NCI-H748 (cell line): ENCODE measurements around the gene YIPF3.

Experiments
- DNase-seq: peaks from one replicate; lab custom pipeline; 2025; ENCODE audit not compliant: unreplicated experiment; lab: John Stamatoyannopoulos, UW

The YIPF3 gene

DNA sequence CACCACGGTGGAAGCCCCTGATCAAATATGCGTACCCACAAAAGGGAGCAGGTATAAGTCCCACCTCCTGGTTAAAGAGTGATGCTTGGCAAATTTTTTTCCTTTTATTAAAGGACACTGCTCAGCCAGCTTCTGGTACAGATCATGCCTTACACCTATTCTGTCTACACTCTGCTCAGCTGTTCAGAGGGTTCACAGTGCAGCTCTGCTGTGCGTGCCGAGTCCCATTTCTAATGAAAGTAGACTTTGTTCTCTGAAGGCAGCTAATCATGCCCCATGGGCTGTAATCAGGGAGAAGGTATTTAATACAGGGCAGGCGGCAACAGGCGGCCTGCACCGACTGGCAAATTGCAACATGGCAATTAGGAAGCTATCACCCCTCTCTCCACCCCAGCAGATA, 22.9 kb downstream of the YIPF3 start:
- DNase-seq, result no peak

DNA sequence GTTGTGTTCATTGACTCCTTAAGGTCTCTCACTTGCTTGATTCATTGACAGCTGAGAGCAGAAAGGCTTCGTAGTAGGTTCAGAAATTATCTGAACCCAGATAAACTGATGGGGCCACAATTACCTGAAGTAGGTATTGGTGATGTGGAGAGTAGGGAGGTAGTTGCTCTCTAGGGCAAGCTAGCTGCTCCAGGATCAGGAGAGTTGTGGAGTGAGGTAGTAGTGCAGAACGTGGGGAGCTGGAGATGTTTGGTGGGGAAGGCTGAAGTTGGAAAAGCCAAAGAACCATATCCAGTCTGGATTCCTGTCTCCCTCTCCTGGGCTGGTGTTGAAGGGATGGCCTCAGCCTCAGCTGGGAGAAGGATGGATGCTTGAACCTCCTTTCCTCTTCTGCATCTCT, 23.5 kb downstream of the YIPF3 start:
- DNase-seq, result no peak

GRCh38 chr6:43492673-43493072, 24.1 kb downstream of the YIPF3 start:
- DNase-seq, result no peak

- DNase-seq, result no peak
These were observed 24.7 kb downstream of the YIPF3 start for GRCh38 chr6:43491750-43492661.

DNA sequence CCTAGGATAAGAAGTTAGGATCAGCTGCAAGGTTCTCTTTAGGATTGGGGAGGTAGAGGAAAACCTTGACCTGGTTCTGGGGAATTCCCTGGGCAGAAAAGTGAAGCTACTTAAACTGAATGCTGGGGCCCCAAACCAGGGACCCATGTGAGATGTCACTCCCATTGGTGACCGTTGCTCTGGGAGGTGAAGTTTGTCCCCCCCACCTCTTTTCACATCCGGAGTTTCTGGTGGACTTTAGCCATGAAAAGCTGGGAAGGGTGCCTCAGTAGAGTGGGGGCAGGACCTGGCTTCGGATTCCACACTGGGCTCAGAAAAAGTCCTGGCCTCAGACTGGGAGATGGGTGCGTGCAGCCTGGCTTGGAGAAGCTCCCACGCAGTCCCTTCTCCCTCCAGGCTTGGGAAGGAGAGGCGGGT, 26.2 kb downstream of the YIPF3 start:
- no peak for DNase-seq

DNA sequence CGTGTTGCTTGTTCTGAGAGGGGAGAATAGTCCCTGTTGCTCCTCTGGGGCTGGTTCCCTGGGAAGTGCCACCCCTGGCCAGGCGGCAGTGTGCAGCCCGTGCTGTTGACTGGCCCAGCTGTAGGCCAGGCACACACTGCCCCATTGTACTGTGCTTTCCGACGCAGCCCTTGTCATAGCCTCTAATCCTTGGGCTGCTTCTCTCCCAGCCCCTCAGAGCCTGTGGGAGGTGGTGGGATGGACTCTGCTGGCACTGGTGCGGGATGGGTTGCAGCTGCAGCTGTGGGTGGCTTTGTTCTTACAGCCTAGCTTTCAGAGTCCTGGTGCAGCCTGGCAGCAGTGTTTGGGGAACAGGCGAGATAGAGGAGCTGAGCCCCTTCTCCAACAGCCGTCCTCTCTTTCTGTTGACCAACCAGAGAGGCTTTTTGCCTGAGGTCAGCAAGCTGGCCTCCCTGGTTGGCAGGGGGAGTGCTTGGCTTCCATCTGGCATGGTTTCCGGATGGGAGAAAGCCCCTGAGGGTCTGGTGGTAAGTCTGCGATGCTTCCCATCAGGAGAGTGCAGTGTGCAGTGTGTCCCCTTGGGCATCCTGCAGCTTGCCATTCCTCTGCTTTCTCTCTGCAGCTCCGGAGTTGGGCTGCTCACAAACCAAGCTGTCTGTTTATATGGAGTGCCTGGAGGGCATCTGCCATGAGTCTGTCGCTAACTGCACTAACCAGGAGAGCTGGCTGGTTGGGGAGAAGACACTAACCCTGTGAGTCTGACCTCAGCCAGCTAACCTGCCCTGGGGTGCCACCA, 27.3 kb downstream of the YIPF3 start:
- DNase-seq, result no peak

DNA sequence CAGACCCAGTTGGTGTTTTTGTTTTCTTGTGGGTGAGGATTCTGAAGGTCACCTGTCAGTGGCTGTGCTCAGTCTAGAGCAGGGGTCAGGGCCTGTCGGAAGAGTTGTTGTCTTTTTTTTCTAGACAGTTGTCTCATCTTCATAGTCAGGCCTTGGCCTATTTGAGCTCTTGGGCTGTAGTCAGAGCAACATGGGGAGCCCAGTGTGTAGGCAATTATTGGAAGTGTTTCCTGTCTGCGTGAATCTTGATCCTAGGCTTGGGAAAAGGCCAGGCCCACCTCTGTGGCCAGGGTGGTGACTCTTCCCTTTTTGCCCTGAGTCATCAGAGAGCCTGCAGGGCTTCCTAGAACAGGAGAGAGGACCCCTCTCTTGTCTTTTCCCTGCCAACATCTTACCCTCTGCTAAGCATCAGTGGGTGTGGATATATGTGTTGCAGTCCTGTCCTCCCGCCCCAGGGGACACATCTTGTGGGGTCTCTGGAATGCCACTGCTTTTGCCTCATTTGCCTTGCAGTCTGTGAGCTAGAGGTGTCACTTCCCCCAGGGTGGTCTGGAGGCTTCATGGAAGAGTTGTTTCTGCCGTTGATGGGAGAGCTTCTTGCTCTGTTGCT, 28.0 kb downstream of the YIPF3 start:
- no peak for DNase-seq

- no peak for DNase-seq
These were observed 35.0 kb downstream of the YIPF3 start for GRCh38 chr6:43481591-43482236.

DNA sequence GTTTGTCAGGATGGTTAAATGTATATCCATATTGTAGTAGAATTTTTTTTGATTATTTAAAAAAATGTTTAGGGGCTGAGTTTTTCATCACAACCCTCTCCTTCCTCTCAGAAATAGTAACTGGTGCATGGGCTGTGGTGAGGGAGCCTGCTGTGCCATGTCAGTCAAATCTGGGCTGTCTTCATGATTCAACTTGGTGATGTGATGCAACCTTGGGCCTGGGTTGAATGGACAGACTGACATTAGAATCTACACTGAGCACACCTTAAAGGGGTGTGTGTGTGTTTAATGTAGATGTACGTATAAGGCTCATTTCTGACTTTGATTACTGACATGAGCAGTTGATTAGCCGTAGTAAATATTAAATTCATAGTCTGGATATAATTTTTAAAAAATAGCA, 35.7 kb downstream of the YIPF3 start:
- DNase-seq, result no peak

DNA sequence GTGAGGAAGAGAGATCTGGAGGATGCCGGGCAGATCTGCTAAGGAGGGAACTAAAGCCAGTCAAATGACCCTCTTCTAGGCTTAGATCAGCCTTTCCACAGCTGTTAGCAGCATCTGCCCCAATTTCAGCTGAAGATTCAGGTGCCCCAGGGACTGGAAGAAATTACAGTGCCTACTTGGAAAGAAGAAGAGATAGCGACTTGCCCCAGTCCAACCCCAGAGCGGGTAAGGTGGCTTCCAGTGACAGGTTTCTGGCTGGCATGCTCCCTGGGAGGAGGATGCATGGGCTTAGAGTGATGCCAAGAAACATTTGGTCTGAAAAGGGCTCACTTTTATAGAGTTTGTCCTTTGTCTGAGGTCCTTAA, 38.7 kb downstream of the YIPF3 start:
- DNase-seq, result peak; percentile 28

DNA sequence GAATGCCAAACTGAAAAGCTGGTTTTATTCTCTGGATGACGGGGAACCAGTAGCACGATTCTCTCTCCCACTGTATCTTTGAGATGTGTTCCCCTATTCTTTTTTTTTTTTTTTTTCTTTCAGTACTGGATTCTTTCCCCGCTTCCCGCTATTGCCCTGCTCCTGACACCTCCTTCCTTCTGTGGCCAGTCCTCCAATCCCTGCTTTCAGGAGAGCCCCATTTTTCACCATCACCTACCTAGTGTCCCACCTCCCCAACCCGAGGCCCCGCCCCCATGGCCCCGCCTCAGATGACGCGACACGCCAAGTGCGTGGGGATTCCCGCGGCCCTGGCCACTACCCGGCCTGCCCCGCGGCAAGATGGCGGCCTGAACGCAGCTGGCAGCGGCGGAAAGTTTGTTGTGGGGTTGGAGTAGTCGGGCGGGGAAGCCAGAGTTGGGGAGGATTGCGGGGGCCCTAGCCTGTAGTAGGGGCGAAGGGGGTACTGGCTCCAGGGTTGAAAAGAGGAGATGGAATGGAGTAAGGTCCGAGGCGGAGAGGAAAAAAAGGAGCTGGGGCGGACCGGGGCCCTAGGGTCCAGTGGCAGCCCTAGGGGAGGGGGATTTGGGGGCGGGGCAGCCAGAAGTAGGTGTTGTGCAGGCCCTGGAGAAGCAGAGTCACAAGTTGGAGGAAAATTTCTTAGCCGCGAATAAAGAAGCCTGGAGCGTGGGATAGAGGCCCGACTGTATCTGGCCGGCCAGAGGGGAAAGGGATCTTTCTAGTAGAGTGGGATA, 39.3 kb downstream of the YIPF3 start, which contains the start of gene TJAP1:
Gene TJAP1, plus strand, starts transcription at position 336 of the 773 bp plus-strand sequence. CDS start 21,432 bp downstream, outside the sequence.
- DNase-seq, result peak; percentile 94

DNA sequence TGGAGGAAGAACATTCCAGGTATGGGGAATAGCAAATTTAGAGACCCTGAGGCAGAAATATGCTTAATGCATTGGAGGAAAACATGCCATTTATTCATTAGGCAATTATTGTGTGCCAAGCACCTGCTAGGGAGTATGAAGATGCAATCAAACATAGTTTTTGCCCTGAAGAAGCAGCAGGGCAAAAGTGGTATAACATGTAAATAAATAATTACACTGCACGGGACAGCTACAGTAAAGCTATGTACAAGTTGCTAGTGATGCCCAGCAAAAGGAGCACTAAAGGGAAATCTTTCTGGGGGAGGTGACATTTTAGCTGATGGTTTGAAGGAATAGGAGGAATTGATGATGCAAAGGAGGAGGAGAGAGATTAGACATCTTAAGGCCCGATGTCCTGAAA, 40.0 kb downstream of the YIPF3 start:
- DNase-seq, result no peak

GRCh38 chr6:43475516-43475915, 41.2 kb downstream of the YIPF3 start:
- no peak for DNase-seq

GRCh38 chr6:43472515-43472914, 44.2 kb downstream of the YIPF3 start:
- no peak for DNase-seq

GRCh38 chr6:43471399-43471798, 45.3 kb downstream of the YIPF3 start:
- DNase-seq, result no peak

GRCh38 chr6:43469947-43470346, 46.8 kb downstream of the YIPF3 start:
- DNase-seq, result no peak

DNA sequence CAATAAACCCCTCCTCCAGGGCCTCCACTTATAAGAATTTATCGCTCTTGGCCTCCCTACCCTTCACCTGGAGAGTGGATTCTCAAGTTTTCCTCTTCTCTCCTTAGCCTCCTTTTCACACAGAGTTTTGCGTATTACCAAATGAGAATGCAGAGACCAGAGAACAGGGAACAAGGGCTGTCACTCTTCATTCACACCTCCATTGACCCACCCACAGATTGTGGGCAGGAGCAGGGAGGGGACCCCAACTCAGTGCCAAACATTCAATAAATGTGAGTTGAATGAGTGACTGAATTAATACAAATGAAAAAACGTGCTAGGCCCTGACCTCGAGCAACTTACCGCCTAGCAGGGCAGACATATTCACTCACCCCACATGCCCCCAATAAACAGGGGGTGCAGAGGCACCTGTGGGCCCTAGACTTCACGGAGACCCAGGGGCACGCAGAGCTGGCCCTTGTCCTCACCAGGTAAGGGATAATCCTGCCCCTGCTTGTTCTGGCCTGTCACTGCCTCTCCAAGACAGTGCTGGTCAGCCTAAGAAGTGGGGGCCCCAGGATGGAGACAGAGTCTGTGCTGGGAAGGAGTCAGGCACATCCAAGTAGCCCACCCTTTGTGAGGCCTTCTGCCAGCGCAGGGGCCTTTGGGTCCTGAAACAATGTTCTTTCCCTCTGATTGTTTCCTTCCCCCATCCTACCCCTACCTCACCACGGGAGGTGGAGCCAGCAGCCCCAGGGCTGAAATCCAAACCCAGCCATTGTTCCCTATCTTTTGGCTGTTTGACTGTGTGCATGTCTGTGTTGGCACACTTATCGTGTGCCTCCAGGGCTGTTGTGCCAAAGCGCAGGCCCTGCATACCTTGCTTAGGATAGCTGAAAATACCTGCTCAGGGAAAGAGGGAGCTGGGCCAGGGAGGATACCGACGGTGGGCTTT, 47.7 kb downstream of the YIPF3 start:
- no peak for DNase-seq

DNA sequence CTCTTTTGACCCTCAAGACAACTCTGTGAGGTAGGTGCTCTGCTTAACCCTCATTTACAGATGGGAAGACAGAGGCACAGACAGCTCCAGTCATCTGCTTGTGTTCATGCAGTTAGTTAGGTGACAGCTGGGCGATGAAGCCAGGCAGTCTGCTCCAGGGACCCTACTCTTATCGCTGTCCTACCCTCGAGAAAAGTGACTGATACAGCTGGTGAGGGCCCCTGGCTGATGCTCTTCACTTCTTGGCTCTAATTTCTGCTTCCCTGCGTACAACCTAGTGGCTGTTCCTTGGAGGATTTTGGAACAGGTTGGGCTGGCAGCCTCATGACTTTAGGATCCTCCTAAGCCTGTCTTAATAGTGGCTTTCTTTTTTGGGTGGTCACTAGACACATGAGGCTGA, 48.5 kb downstream of the YIPF3 start:
- no peak for DNase-seq

- DNase-seq, result no peak
These were observed 49.0 kb downstream of the YIPF3 start for GRCh38 chr6:43467752-43468151.
